Small intestine (tissue), 7 donors: Measurements from ENCODE around the gene TBCA. TPM values are rescaled to one million over a fixed set of nuclear protein-coding genes. Genes with fewer than 3 reads are reported as not detected.

Experiments
- DNase-seq, 2 donors: peaks; one replicate each; pipeline versions ENCODE4 v3.0.0 to v3.0.0-alpha.2; 2013
- FAIRE-seq: peaks from 2 replicates; lab custom pipeline; 2012; peaks lifted over from hg19 to GRCh38; lab: Jason Lieb, UNC
- H3K27ac ChIP-seq, 3 donors: one replicate each; pipeline ENCODE4 v1.5.1; 2013; ENCODE audit warnings: low read length in 2 of 3, mild to moderate bottlenecking in 2 of 3, control low read depth in 1 of 3, inconsistent platforms in 1 of 3, low read depth in 1 of 3, moderate library complexity in 1 of 3
- H3K27me3 ChIP-seq, 3 donors: one replicate each; pipeline ENCODE4 v1.6.1; 2013; ENCODE audit warnings: low read length in 3 of 3, inconsistent platforms in 1 of 3; ENCODE audit not compliant: control insufficient read depth in 3 of 3, insufficient read depth in 3 of 3
- H3K36me3 ChIP-seq, 3 donors: one replicate each; pipeline ENCODE4 v1.6.1; 2013; ENCODE audit warnings: low read length in 3 of 3, inconsistent platforms in 1 of 3, low read depth in 1 of 3, mild to moderate bottlenecking in 1 of 3, moderate library complexity in 1 of 3; ENCODE audit not compliant: control insufficient read depth in 3 of 3, insufficient read depth in 2 of 3
- H3K4me1 ChIP-seq, 3 donors: one replicate each; pipeline ENCODE4 v1.6.1; 2013; ENCODE audit warnings: low read length in 2 of 3, inconsistent platforms in 1 of 3, low read depth in 1 of 3, mild to moderate bottlenecking in 1 of 3, moderate library complexity in 1 of 3; ENCODE audit not compliant: control insufficient read depth in 3 of 3, insufficient read depth in 2 of 3
- H3K4me3 ChIP-seq, 3 donors: one replicate each; pipeline ENCODE4 v1.5.1; 2013; ENCODE audit warnings: low read length in 3 of 3, control low read depth in 1 of 3, inconsistent platforms in 1 of 3, low read depth in 1 of 3, mild to moderate bottlenecking in 1 of 3, moderate library complexity in 1 of 3
- H3K9me3 ChIP-seq, 2 donors: one replicate each; pipeline ENCODE4 v1.6.1; 2013; ENCODE audit warnings: low read depth in 1 of 2, low read length in 1 of 2; ENCODE audit not compliant: control insufficient read depth in 2 of 2, insufficient read depth in 1 of 2
- WGBS, 3 donors: extraction: QIAGEN DNeasy Blood & Tissue Kit; methylation state at CpG; one replicate each; pipeline ENCODE4 v1.1.7; 2013; 5-methylcytosine and 5-hydroxymethylcytosine counted together
- polyA plus RNA-seq, 4 donors: library from polyadenylated mRNA; stranded (reverse) in 3 of 4; unstranded in 1 of 4; fragments of 200-250 nt in 3 of 4; fragments of 120-200 nt in 1 of 4; gene quantifications; one replicate each; pipeline versions ENCODE4 v1.2.1 to v1.2.3, GENCODE V29; 2013
- donor health status: healthy with polysubstance abuse.
- donor health status: control.
- donor health status: control.
- donor health status: Bipolar disorder and iron deficiency.
- donor health status: healthy.

Gene TBCA
- polyA plus RNA-seq, 4 donors, result 177 to 223 (median 208) TPM

DNA sequence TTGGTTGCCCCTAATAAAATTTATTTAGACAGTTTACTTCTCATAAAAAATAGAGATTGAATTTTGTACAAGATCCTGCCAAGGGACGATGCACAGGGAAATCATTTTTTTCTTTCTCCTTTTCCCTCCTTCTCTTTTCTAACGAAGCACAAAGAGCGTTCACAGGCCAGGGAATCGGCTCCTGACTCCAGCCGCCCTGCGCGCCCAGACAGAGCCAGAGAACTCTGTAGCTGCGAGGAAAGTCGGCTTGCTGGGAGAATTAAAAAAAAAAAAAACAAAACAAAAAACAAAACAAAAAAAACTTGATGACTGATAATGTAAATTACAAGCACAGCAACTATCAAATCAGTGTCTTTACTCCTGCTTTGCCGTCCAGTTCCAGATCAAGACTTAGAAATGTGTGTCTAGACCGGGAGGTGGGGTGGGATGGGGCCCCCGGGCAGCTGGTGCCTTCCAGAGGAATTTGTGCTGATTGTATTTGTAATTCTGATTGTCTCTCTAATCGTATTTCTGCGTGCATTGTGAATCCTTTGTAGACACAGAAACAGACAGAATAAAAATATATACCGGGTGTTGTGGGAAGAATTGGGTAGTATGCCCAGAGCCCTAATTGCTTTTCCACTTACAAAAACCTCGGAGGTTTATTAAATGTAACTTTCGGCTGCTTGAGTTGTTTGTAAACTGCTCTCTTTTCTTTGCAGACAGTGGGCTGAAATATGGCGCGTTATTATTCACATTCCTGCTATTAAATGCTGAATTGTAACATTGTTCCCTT lies 134.0 kb downstream of the TBCA start:
- WGBS, 3 donors, result 12 to 21% (median 13%) methylated on average over 19 of the region's 19 CpGs
- no peak for FAIRE-seq
- Histone ChIP-seq H3K36me3 (no peaks in the 10 kb centered on the region), H3K27me3 (peaks cover 12 to 91% (median 62%) of the 10 kb centered on the region in 3 donors), H3K9me3 (peaks cover 0 to 4% of the 10 kb centered on the region in 2 donors), H3K4me3 (no peak overlapping the region), H3K27ac (no peak overlapping the region), H3K4me1 (peaks cover 0 to 7% (median 0%) of the 10 kb centered on the region in 3 donors)
- peak in 1 of 2 donors; percentile 6 for DNase-seq

DNA sequence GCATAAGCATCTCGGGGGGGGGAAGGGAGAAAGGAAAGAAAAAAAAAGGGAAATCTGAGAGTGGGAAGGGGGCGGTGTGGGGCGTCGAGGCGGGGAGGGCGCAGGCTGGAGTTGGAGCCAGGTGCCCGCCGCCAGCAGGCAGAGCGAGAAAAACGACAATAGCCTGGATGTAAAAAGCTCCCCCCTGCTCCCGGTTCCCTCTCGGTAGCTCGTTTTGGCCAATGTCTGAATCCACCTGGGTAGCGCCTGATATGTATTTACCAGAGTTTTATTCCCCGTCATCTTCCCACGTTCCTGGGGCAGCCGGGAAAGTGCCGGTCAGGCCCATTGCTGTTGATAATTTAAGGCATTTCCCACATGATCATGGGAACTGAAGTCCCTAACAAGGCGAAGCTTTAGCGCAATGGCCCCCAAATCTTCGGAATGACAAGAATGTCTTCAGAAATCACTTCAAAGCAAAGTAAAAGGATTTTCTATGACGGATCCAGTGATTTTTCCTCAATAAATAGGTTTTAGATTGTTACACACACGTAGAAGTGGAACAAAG lies 134.7 kb downstream of the TBCA start:
- H3K4me3 ChIP-seq, result no peak overlapping the region
- 9 to 11% (median 9%) methylated on average over 23 of the region's 23 CpGs for WGBS, 3 donors
- no peak for FAIRE-seq
- peaks cover 0 to 7% (median 0%) of the 10 kb centered on the region in 3 donors for H3K4me1 ChIP-seq
- H3K9me3 ChIP-seq, result peaks cover 0 to 4% of the 10 kb centered on the region in 2 donors
- H3K27ac ChIP-seq, result no peak overlapping the region
- DNase-seq, result peak in 1 of 2 donors; percentile 8
- no peaks in the 10 kb centered on the region for H3K36me3 ChIP-seq
- peaks cover 17 to 93% (median 68%) of the 10 kb centered on the region in 3 donors for H3K27me3 ChIP-seq

Other genes with a start within 250 kb of the TBCA start
- not detected for gene OTP, start 137.6 kb downstream of the TBCA start, polyA plus RNA-seq